WTC11 (cell line): ENCODE data around the gene RPTOR. TPM values are rescaled to one million over a fixed set of nuclear protein-coding genes. Genes with fewer than 3 reads are reported as not detected.

ENCODE experiments used
- ATAC-seq: fragments of 200-7000 bp; cut with Tn5 transposase; 2 replicates; pipeline ENCODE4 v1.10.0; 2021; ENCODE audit warnings: mild to moderate bottlenecking, moderate library complexity
- CTCF ChIA-PET: fragments of 300-600 bp; sonication (Branson Sonifier 250); formaldehyde crosslinking; loops from one replicate; lab custom pipeline; 2021; ENCODE audit warnings: antibody characterized with exemption; lab: Charles Lee
- POLR2A ChIA-PET: fragments of 350-600 bp; sonication (Branson Sonifier 250); formaldehyde crosslinking; loops from one replicate; lab custom pipeline; 2021; ENCODE audit warnings: antibody characterized with exemption; lab: Charles Lee
- DNase-seq: peaks from one replicate; pipeline ENCODE4 v3.0.0; 2021; ENCODE audit warnings: low spot score
- H3K27ac Mint-ChIP-seq: 2 replicates; pipeline ENCODE4 v1.8.0; 2021; ENCODE audit warnings: mixed read lengths
- H3K27me3 Mint-ChIP-seq: 2 replicates; pipeline ENCODE4 v1.8.0; 2021; ENCODE audit warnings: low read depth, mild to moderate bottlenecking, moderate library complexity, mixed read lengths
- H3K36me3 Mint-ChIP-seq: 2 replicates; pipeline ENCODE4 v1.8.0; 2021; ENCODE audit warnings: mixed read lengths
- H3K4me1 Mint-ChIP-seq: 2 replicates; pipeline ENCODE4 v1.8.0; 2022; ENCODE audit warnings: mixed read lengths
- H3K4me3 Mint-ChIP-seq: 2 replicates; pipeline ENCODE4 v1.8.0; 2021; ENCODE audit warnings: mild to moderate bottlenecking, moderate library complexity, mixed read lengths
- H3K9me3 Mint-ChIP-seq: 2 replicates; pipeline ENCODE4 v1.8.0; 2021; ENCODE audit warnings: mixed read lengths
- CBFB ChIP-seq: sonication (generic); formaldehyde crosslinking; IDR thresholded peaks from 2 replicates; pipeline ENCODE4 v1.8.1; 2022; ENCODE audit warnings: mild to moderate bottlenecking, low read depth, missing genetic modification reagents
- FOXJ3 ChIP-seq: sonication (generic); formaldehyde crosslinking; IDR thresholded peaks from 2 replicates; pipeline ENCODE4 v1.9.0; 2021; ENCODE audit warnings: missing genetic modification reagents, mild to moderate bottlenecking, borderline replicate concordance
- FOXP1 ChIP-seq: sonication (generic); formaldehyde crosslinking; IDR thresholded peaks from 2 replicates; pipeline ENCODE4 v1.8.0; 2022; ENCODE audit warnings: missing genetic modification reagents, mild to moderate bottlenecking, moderate library complexity, borderline replicate concordance
- JUN ChIP-seq: sonication (generic); formaldehyde crosslinking; IDR thresholded peaks from 2 replicates; pipeline ENCODE4 v1.8.0; 2023; ENCODE audit warnings: mild to moderate bottlenecking, missing genetic modification reagents
- RELA ChIP-seq: sonication (generic); formaldehyde crosslinking; IDR thresholded peaks from 2 replicates; pipeline ENCODE4 v1.8.1; 2022; ENCODE audit warnings: missing genetic modification reagents, mild to moderate bottlenecking, borderline replicate concordance
- TP53 ChIP-seq: sonication (generic); formaldehyde crosslinking; IDR thresholded peaks from 2 replicates; pipeline ENCODE4 v1.8.1; 2023; ENCODE audit warnings: mild to moderate bottlenecking, missing genetic modification reagents
- USF1 ChIP-seq: sonication (generic); formaldehyde crosslinking; IDR thresholded peaks from 2 replicates; pipeline ENCODE4 v1.8.0; 2022; ENCODE audit warnings: mild to moderate bottlenecking, missing genetic modification reagents
- USF2 ChIP-seq: sonication (generic); formaldehyde crosslinking; IDR thresholded peaks from 2 replicates; pipeline ENCODE4 v1.8.1; 2023; ENCODE audit warnings: mild to moderate bottlenecking, missing genetic modification reagents, moderate library complexity
- ZBTB43 ChIP-seq: sonication (generic); formaldehyde crosslinking; IDR thresholded peaks from 2 replicates; pipeline ENCODE4 v1.8.1; 2023; ENCODE audit warnings: mild to moderate bottlenecking, missing genetic modification reagents
- ZNF263 ChIP-seq: sonication (generic); formaldehyde crosslinking; IDR thresholded peaks from 2 replicates; pipeline ENCODE4 v1.8.1; 2022; ENCODE audit warnings: low read depth, mild to moderate bottlenecking, moderate library complexity, missing genetic modification reagents
- ZNF317 ChIP-seq: sonication (generic); formaldehyde crosslinking; IDR thresholded peaks from 2 replicates; pipeline ENCODE4 v1.8.1; 2023; ENCODE audit warnings: low read depth, mild to moderate bottlenecking, moderate library complexity, missing genetic modification reagents, borderline replicate concordance
- ZNF423 ChIP-seq: fragments of 250-450 bp; sonication (Bioruptor Pico); IDR thresholded peaks from 2 replicates; pipeline ENCODE4 v2.1.2; 2022; ENCODE audit warnings: mild to moderate bottlenecking, moderate library complexity
- total RNA-seq: library from RNA; stranded (reverse); gene quantifications from 3 replicates; pipeline ENCODE4 v1.2.3, GENCODE V29; 2021
- TF ChIP-seq, protein P1 (sequence below): sonication (generic); formaldehyde crosslinking; IDR thresholded peaks from 2 replicates; pipeline ENCODE4 v1.8.0; 2022; ENCODE audit warnings: mild to moderate bottlenecking, missing genetic modification reagents
- TF ChIP-seq, protein P2 (sequence below): sonication (generic); formaldehyde crosslinking; IDR thresholded peaks from 2 replicates; pipeline ENCODE4 v1.8.0; 2022; ENCODE audit warnings: missing genetic modification reagents
- TF ChIP-seq, protein P3 (sequence below): fragments of 250-450 bp; sonication (Bioruptor Pico); IDR thresholded peaks from 2 replicates; pipeline ENCODE4 v1.8.0; 2021; ENCODE audit warnings: mild to moderate bottlenecking
- TF ChIP-seq, protein P4 (sequence below): sonication (generic); formaldehyde crosslinking; IDR thresholded peaks from 2 replicates; pipeline ENCODE4 v1.8.0; 2023; ENCODE audit warnings: mild to moderate bottlenecking, missing genetic modification reagents

Gene RPTOR
- total RNA-seq, 1 experiment from 2014 or later: 41.0 TPM

DNA sequence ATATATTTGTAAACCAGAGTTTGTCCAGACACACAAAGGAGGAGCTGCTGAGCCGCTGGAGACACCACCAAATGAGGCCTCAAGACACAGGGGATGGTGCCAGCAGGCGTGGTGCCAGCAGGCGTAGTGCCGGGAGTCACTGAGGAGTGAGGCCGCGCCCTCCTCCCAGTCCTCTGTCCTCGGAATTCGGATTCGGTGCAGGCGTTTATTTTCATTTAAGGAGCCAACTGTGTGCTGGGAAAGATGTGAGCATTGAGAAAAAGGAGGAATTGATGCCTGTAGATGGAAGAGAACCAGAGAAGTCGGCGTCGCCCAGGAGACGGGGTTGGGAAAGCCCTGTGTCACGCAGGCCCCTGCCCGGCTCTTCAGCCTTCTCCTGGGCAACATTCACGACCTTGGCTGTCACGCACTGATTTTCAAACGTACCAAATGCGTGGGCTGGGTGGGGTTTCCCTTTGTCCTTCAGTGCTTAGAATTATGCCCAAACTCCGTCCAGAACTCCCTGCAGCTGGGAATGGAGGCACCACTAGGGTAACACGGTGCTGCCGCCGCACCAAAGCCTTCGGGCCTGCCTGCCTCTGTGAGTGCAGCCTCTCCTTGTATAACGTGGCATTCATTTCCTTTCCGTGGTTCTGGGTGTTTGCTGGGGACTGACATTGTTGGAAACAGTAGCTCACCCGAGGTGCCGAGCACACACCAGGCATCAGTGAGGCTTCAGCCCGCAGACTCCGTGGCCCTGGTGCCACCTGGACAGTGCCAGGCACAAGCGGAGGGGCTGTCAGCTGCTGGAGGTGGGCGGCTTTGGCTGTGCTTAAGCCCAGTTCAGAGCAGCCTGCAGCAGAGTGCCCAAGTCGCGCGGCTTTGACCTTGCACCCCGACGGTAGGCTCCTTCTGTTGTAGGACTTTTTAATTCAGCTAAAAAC lies 398.0 kb downstream of the RPTOR start:
- DNase-seq: peak; percentile 5
- peaks cover 17% of the 10 kb centered on the region for H3K36me3 Mint-ChIP-seq
- TF ChIP-seq ZNF423 (CRISPR knock-in tag) (no peak), RELA (CRISPR knock-in tag) (no peak), TP53 (CRISPR knock-in tag) (no peak), JUN (CRISPR knock-in tag) (no peak), ZNF263 (CRISPR knock-in tag) (no peak), CBFB (CRISPR knock-in tag) (no peak), ZBTB43 (CRISPR knock-in tag) (no peak), USF1 (CRISPR knock-in tag) (no peak), FOXP1 (no peak), USF2 (no peak), ZNF317 (CRISPR knock-in tag) (no peak), FOXJ3 (CRISPR knock-in tag) (no peak)
- TF ChIP-seq, protein P1, sequence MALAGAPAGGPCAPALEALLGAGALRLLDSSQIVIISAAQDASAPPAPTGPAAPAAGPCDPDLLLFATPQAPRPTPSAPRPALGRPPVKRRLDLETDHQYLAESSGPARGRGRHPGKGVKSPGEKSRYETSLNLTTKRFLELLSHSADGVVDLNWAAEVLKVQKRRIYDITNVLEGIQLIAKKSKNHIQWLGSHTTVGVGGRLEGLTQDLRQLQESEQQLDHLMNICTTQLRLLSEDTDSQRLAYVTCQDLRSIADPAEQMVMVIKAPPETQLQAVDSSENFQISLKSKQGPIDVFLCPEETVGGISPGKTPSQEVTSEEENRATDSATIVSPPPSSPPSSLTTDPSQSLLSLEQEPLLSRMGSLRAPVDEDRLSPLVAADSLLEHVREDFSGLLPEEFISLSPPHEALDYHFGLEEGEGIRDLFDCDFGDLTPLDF: no peak
- TF ChIP-seq, protein P2, sequence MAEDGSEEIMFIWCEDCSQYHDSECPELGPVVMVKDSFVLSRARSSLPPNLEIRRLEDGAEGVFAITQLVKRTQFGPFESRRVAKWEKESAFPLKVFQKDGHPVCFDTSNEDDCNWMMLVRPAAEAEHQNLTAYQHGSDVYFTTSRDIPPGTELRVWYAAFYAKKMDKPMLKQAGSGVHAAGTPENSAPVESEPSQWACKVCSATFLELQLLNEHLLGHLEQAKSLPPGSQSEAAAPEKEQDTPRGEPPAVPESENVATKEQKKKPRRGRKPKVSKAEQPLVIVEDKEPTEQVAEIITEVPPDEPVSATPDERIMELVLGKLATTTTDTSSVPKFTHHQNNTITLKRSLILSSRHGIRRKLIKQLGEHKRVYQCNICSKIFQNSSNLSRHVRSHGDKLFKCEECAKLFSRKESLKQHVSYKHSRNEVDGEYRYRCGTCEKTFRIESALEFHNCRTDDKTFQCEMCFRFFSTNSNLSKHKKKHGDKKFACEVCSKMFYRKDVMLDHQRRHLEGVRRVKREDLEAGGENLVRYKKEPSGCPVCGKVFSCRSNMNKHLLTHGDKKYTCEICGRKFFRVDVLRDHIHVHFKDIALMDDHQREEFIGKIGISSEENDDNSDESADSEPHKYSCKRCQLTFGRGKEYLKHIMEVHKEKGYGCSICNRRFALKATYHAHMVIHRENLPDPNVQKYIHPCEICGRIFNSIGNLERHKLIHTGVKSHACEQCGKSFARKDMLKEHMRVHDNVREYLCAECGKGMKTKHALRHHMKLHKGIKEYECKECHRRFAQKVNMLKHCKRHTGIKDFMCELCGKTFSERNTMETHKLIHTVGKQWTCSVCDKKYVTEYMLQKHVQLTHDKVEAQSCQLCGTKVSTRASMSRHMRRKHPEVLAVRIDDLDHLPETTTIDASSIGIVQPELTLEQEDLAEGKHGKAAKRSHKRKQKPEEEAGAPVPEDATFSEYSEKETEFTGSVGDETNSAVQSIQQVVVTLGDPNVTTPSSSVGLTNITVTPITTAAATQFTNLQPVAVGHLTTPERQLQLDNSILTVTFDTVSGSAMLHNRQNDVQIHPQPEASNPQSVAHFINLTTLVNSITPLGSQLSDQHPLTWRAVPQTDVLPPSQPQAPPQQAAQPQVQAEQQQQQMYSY (CRISPR knock-in tag): no peak
- TF ChIP-seq, protein P3, sequence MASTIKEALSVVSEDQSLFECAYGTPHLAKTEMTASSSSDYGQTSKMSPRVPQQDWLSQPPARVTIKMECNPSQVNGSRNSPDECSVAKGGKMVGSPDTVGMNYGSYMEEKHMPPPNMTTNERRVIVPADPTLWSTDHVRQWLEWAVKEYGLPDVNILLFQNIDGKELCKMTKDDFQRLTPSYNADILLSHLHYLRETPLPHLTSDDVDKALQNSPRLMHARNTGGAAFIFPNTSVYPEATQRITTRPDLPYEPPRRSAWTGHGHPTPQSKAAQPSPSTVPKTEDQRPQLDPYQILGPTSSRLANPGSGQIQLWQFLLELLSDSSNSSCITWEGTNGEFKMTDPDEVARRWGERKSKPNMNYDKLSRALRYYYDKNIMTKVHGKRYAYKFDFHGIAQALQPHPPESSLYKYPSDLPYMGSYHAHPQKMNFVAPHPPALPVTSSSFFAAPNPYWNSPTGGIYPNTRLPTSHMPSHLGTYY (CRISPR knock-in tag): no peak
- TF ChIP-seq, protein P4, sequence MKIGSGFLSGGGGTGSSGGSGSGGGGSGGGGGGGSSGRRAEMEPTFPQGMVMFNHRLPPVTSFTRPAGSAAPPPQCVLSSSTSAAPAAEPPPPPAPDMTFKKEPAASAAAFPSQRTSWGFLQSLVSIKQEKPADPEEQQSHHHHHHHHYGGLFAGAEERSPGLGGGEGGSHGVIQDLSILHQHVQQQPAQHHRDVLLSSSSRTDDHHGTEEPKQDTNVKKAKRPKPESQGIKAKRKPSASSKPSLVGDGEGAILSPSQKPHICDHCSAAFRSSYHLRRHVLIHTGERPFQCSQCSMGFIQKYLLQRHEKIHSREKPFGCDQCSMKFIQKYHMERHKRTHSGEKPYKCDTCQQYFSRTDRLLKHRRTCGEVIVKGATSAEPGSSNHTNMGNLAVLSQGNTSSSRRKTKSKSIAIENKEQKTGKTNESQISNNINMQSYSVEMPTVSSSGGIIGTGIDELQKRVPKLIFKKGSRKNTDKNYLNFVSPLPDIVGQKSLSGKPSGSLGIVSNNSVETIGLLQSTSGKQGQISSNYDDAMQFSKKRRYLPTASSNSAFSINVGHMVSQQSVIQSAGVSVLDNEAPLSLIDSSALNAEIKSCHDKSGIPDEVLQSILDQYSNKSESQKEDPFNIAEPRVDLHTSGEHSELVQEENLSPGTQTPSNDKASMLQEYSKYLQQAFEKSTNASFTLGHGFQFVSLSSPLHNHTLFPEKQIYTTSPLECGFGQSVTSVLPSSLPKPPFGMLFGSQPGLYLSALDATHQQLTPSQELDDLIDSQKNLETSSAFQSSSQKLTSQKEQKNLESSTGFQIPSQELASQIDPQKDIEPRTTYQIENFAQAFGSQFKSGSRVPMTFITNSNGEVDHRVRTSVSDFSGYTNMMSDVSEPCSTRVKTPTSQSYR: no peak
- TF ChIP-seq, all 79 proteins: peak for 0
- Mint-ChIP-seq H3K4me1 (no peaks in the 10 kb centered on the region), H3K27me3 (no peaks in the 10 kb centered on the region), H3K4me3 (no peak overlapping the region), H3K9me3 (peaks cover 8% of the 10 kb centered on the region), H3K27ac (no peak overlapping the region)
- ChIA-PET POLR2A (no interaction called here), CTCF (interaction anchor here (1.5 to 1.8 kb wide), 2 partner anchors 15 to 43 kb away, joined by 5 to 6 read pairs; no protein-coding TSS in a partner anchor)
- ATAC-seq: no peak
